SK-N-SH treated with all-trans-retinoic acid at 6 μM for 48 hours (cell line): Measurements from ENCODE around the gene HTR3E.

ENCODE experiments used
- CREB5 ChIP-seq: fragments of 250-450 bp; sonication (Bioruptor Pico); IDR thresholded peaks from 2 replicates; pipeline ENCODE4 v1.5.1; 2020; ENCODE audit warnings: low read depth, mild to moderate bottlenecking, moderate library complexity
- OSR1 ChIP-seq: fragments of 250-450 bp; sonication (Bioruptor Pico); IDR thresholded peaks from 2 replicates; pipeline ENCODE4 v1.8.0; 2022; ENCODE audit warnings: moderate library complexity, mild to moderate bottlenecking, inconsistent platforms
- POU6F1 ChIP-seq: fragments of 250-450 bp; sonication (Bioruptor Pico); IDR thresholded peaks from 2 replicates; pipeline ENCODE4 v1.8.0; 2021; ENCODE audit warnings: low read depth, mild to moderate bottlenecking, moderate library complexity, borderline replicate concordance
- PPARA ChIP-seq: fragments of 250-450 bp; sonication (Bioruptor Pico); IDR thresholded peaks from 2 replicates; pipeline ENCODE4 v1.5.0; 2020; ENCODE audit warnings: mild to moderate bottlenecking, borderline replicate concordance
- RARB ChIP-seq: fragments of 250-450 bp; sonication (Bioruptor Pico); IDR thresholded peaks from 2 replicates; pipeline ENCODE4 v1.8.0; 2021; ENCODE audit warnings: mild to moderate bottlenecking, moderate library complexity
- TCF4 ChIP-seq: fragments of 250-450 bp; sonication (Bioruptor Pico); IDR thresholded peaks from 2 replicates; pipeline ENCODE4 v1.8.0; 2021; ENCODE audit warnings: mild to moderate bottlenecking, moderate library complexity, borderline replicate concordance
- TOX ChIP-seq: fragments of 250-450 bp; sonication (Bioruptor Pico); IDR thresholded peaks from 2 replicates; pipeline ENCODE4 v1.8.0; 2021; ENCODE audit warnings: mild to moderate bottlenecking, moderate library complexity, borderline replicate concordance
- ZNF70 ChIP-seq: fragments of 450-650 bp; formaldehyde crosslinking; IDR thresholded peaks from 2 replicates; pipeline ENCODE4 v1.5.0; 2020; ENCODE audit warnings: mild to moderate bottlenecking, moderate library complexity
- TF ChIP-seq, protein P1 (sequence below): fragments of 250-450 bp; sonication (Bioruptor Pico); IDR thresholded peaks from 2 replicates; pipeline ENCODE4 v1.8.0; 2020; ENCODE audit warnings: mild to moderate bottlenecking, moderate library complexity, borderline replicate concordance

- TF ChIP-seq TOX (CRISPR knock-in tag), result no peak
- TF ChIP-seq ZNF70 (CRISPR knock-in tag), result no peak
- no peak for TF ChIP-seq CREB5
- TF ChIP-seq, protein P1, sequence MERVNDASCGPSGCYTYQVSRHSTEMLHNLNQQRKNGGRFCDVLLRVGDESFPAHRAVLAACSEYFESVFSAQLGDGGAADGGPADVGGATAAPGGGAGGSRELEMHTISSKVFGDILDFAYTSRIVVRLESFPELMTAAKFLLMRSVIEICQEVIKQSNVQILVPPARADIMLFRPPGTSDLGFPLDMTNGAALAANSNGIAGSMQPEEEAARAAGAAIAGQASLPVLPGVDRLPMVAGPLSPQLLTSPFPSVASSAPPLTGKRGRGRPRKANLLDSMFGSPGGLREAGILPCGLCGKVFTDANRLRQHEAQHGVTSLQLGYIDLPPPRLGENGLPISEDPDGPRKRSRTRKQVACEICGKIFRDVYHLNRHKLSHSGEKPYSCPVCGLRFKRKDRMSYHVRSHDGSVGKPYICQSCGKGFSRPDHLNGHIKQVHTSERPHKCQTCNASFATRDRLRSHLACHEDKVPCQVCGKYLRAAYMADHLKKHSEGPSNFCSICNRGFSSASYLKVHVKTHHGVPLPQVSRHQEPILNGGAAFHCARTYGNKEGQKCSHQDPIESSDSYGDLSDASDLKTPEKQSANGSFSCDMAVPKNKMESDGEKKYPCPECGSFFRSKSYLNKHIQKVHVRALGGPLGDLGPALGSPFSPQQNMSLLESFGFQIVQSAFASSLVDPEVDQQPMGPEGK, result no peak
- TF ChIP-seq PPARA (CRISPR knock-in tag), result no peak
- no peak for TF ChIP-seq TCF4 (CRISPR knock-in tag)
- no peak for TF ChIP-seq OSR1 (CRISPR knock-in tag)
- no peak for TF ChIP-seq POU6F1
- no peak for TF ChIP-seq RARB (CRISPR knock-in tag)
Measured at GRCh38 chr3:184050217-184050847, 46.5 kb upstream of the HTR3E start.
